SK-N-SH treated with all-trans-retinoic acid at 6 μM for 48 hours (cell line): ENCODE results near the gene RSF1.

Experiments
- ATAC-seq: fragments of 200-7000 bp; cut with Tn5 transposase; 3 replicates; pipeline ENCODE4 v1.9.1; 2020; ENCODE audit warnings: mild to moderate bottlenecking, moderate library complexity
- ARNTL ChIP-seq: fragments of 450-650 bp; formaldehyde crosslinking; IDR thresholded peaks from 2 replicates; pipeline ENCODE4 v1.5.0; 2020; ENCODE audit warnings: low read depth, mild to moderate bottlenecking, moderate library complexity, borderline replicate concordance
- BACH2 ChIP-seq: fragments of 250-450 bp; sonication (Bioruptor Pico); IDR thresholded peaks from 2 replicates; pipeline ENCODE4 v1.9.0; 2021; ENCODE audit warnings: mild to moderate bottlenecking, borderline replicate concordance
- CSDC2 ChIP-seq: fragments of 250-450 bp; sonication (Bioruptor Pico); IDR thresholded peaks from 2 replicates; pipeline ENCODE4 v1.5.0; 2020; ENCODE audit warnings: mild to moderate bottlenecking, moderate library complexity
- ESRRG ChIP-seq: fragments of 250-450 bp; sonication (Bioruptor Pico); IDR thresholded peaks from 2 replicates; pipeline ENCODE4 v1.6.1; 2021; ENCODE audit warnings: mild to moderate bottlenecking
- GLIS3 ChIP-seq: fragments of 250-450 bp; sonication (Bioruptor Pico); IDR thresholded peaks from 2 replicates; pipeline ENCODE4 v1.5.0; 2020; ENCODE audit warnings: mild to moderate bottlenecking, moderate library complexity
- ISL1 ChIP-seq: fragments of 250-450 bp; sonication (Bioruptor Pico); IDR thresholded peaks from 2 replicates; pipeline ENCODE4 v2.1.2; 2022; ENCODE audit warnings: mild to moderate bottlenecking, moderate library complexity
- OSR1 ChIP-seq: fragments of 250-450 bp; sonication (Bioruptor Pico); IDR thresholded peaks from 2 replicates; pipeline ENCODE4 v1.8.0; 2022; ENCODE audit warnings: moderate library complexity, mild to moderate bottlenecking, inconsistent platforms
- PPARA ChIP-seq: fragments of 250-450 bp; sonication (Bioruptor Pico); IDR thresholded peaks from 2 replicates; pipeline ENCODE4 v1.5.0; 2020; ENCODE audit warnings: mild to moderate bottlenecking, borderline replicate concordance
- RARB ChIP-seq: fragments of 250-450 bp; sonication (Bioruptor Pico); IDR thresholded peaks from 2 replicates; pipeline ENCODE4 v1.8.0; 2021; ENCODE audit warnings: mild to moderate bottlenecking, moderate library complexity
- SNAI2 ChIP-seq: fragments of 250-450 bp; sonication (Bioruptor Pico); IDR thresholded peaks from 2 replicates; pipeline ENCODE4 v1.5.0; 2020; ENCODE audit warnings: mild to moderate bottlenecking, moderate library complexity
- TCF4 ChIP-seq: fragments of 250-450 bp; sonication (Bioruptor Pico); IDR thresholded peaks from 2 replicates; pipeline ENCODE4 v1.8.0; 2021; ENCODE audit warnings: mild to moderate bottlenecking, moderate library complexity, borderline replicate concordance
- TOX ChIP-seq: fragments of 250-450 bp; sonication (Bioruptor Pico); IDR thresholded peaks from 2 replicates; pipeline ENCODE4 v1.8.0; 2021; ENCODE audit warnings: mild to moderate bottlenecking, moderate library complexity, borderline replicate concordance
- ZC3H10 ChIP-seq: fragments of 250-450 bp; sonication (Bioruptor Pico); IDR thresholded peaks from 2 replicates; pipeline ENCODE4 v1.5.1; 2021; ENCODE audit warnings: mild to moderate bottlenecking, moderate library complexity
- ZFP3 ChIP-seq: fragments of 250-450 bp; sonication (Bioruptor Pico); IDR thresholded peaks from 2 replicates; pipeline ENCODE4 v1.5.0; 2020; ENCODE audit warnings: mild to moderate bottlenecking, moderate library complexity
- ZFP30 ChIP-seq: fragments of 450-650 bp; formaldehyde crosslinking; IDR thresholded peaks from 2 replicates; pipeline ENCODE4 v1.5.0; 2022; ENCODE audit warnings: mild to moderate bottlenecking, moderate library complexity
- ZNF565 ChIP-seq: fragments of 450-650 bp; formaldehyde crosslinking; conservative IDR thresholded peaks from 2 replicates; pipeline ENCODE4 v1.5.0; 2020; ENCODE audit warnings: low read depth, mild to moderate bottlenecking, moderate library complexity
- ZNF70 ChIP-seq: fragments of 450-650 bp; formaldehyde crosslinking; IDR thresholded peaks from 2 replicates; pipeline ENCODE4 v1.5.0; 2020; ENCODE audit warnings: mild to moderate bottlenecking, moderate library complexity
- TF ChIP-seq, protein P1 (sequence below): fragments of 250-450 bp; sonication (Bioruptor Pico); IDR thresholded peaks from 2 replicates; pipeline ENCODE4 v1.8.0; 2020; ENCODE audit warnings: mild to moderate bottlenecking, moderate library complexity, borderline replicate concordance
- TF ChIP-seq, protein P2 (sequence below): fragments of 250-450 bp; sonication (Bioruptor Pico); IDR thresholded peaks from 2 replicates; pipeline ENCODE4 v1.5.1; 2020; ENCODE audit warnings: low read depth, mild to moderate bottlenecking, moderate library complexity
- TF ChIP-seq, protein P3 (sequence below): fragments of 250-450 bp; sonication (Bioruptor Pico); IDR thresholded peaks from 2 replicates; pipeline ENCODE4 v1.5.1; 2021; ENCODE audit warnings: mild to moderate bottlenecking, moderate library complexity
- TF ChIP-seq, protein P4 (sequence below): fragments of 250-450 bp; sonication (Bioruptor Pico); IDR thresholded peaks from 2 replicates; pipeline ENCODE4 v1.8.0; 2021; ENCODE audit warnings: low read depth, mild to moderate bottlenecking, moderate library complexity, borderline replicate concordance
- TF ChIP-seq, protein P5 (sequence below): fragments of 250-450 bp; sonication (Bioruptor Pico); IDR thresholded peaks from 2 replicates; pipeline ENCODE4 v1.5.0; 2020; ENCODE audit warnings: mild to moderate bottlenecking, moderate library complexity

The RSF1 gene

DNA sequence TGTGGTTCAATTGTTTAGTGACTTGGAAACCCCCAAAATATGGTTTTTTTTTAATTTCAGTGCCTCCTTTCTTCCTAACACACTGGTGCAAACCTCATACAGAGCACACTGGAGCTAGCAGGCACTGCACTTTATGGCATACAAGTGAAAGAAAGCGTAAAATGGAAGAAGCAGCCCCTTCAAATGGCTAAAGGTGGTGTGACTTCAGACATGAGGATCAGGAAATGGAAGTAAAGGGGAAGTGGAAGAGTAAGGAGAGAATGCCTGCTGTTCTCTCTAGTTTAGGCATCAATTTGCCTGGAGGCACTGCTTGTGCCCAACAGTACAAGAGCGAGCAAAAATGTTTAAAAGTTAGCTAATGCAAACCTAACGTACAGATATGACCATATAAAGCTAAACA, 5.7 kb downstream of the RSF1 start:
- TF ChIP-seq ZFP30, result peak; percentile 38; the same call in 1 of the 2 replicates
- TF ChIP-seq, protein P1, sequence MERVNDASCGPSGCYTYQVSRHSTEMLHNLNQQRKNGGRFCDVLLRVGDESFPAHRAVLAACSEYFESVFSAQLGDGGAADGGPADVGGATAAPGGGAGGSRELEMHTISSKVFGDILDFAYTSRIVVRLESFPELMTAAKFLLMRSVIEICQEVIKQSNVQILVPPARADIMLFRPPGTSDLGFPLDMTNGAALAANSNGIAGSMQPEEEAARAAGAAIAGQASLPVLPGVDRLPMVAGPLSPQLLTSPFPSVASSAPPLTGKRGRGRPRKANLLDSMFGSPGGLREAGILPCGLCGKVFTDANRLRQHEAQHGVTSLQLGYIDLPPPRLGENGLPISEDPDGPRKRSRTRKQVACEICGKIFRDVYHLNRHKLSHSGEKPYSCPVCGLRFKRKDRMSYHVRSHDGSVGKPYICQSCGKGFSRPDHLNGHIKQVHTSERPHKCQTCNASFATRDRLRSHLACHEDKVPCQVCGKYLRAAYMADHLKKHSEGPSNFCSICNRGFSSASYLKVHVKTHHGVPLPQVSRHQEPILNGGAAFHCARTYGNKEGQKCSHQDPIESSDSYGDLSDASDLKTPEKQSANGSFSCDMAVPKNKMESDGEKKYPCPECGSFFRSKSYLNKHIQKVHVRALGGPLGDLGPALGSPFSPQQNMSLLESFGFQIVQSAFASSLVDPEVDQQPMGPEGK (CRISPR knock-in tag), result no peak
- ATAC-seq, result no peak

DNA sequence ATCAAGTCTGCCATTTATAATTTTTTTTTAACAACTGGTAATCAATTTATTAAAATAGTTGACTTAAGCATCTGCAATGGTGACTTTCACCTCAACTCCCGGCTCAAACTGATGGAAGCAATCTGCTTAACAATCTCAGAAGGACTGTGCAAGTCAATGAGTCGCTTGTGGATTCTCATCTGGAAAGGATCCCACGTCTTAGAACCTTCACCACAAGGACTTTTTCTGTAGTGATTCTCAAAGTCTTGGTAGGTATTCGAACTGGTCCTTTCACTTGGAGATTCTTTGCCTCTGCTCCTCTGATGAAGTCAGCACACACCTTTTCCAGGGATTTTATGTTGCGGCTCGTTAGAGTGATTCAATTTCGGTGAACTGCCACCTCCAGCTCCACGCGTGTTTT, 7.3 kb downstream of the RSF1 start:
- TF ChIP-seq TOX (CRISPR knock-in tag), result no peak
- TF ChIP-seq SNAI2, result no peak
- TF ChIP-seq ZNF565 (CRISPR knock-in tag), result no peak
- TF ChIP-seq ZC3H10 (CRISPR knock-in tag), result no peak
- no peak for TF ChIP-seq ESRRG (CRISPR knock-in tag)
- no peak for TF ChIP-seq ARNTL (CRISPR knock-in tag)
- no peak for TF ChIP-seq ZNF70
- no peak for TF ChIP-seq ISL1 (CRISPR knock-in tag)
- TF ChIP-seq, protein P2, sequence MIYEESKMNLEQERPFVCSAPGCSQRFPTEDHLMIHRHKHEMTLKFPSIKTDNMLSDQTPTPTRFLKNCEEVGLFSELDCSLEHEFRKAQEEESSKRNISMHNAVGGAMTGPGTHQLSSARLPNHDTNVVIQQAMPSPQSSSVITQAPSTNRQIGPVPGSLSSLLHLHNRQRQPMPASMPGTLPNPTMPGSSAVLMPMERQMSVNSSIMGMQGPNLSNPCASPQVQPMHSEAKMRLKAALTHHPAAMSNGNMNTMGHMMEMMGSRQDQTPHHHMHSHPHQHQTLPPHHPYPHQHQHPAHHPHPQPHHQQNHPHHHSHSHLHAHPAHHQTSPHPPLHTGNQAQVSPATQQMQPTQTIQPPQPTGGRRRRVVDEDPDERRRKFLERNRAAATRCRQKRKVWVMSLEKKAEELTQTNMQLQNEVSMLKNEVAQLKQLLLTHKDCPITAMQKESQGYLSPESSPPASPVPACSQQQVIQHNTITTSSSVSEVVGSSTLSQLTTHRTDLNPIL (CRISPR knock-in tag), result no peak
- TF ChIP-seq, protein P3, sequence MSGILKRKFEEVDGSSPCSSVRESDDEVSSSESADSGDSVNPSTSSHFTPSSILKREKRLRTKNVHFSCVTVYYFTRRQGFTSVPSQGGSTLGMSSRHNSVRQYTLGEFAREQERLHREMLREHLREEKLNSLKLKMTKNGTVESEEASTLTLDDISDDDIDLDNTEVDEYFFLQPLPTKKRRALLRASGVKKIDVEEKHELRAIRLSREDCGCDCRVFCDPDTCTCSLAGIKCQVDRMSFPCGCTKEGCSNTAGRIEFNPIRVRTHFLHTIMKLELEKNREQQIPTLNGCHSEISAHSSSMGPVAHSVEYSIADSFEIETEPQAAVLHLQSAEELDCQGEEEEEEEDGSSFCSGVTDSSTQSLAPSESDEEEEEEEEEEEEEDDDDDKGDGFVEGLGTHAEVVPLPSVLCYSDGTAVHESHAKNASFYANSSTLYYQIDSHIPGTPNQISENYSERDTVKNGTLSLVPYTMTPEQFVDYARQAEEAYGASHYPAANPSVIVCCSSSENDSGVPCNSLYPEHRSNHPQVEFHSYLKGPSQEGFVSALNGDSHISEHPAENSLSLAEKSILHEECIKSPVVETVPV (CRISPR knock-in tag), result no peak
- no peak for TF ChIP-seq RARB
- TF ChIP-seq, protein P4, sequence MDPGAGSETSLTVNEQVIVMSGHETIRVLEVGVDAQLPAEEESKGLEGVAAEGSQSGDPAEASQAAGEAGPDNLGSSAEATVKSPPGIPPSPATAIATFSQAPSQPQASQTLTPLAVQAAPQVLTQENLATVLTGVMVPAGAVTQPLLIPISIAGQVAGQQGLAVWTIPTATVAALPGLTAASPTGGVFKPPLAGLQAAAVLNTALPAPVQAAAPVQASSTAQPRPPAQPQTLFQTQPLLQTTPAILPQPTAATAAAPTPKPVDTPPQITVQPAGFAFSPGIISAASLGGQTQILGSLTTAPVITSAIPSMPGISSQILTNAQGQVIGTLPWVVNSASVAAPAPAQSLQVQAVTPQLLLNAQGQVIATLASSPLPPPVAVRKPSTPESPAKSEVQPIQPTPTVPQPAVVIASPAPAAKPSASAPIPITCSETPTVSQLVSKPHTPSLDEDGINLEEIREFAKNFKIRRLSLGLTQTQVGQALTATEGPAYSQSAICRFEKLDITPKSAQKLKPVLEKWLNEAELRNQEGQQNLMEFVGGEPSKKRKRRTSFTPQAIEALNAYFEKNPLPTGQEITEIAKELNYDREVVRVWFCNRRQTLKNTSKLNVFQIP (CRISPR knock-in tag), result no peak
- TF ChIP-seq OSR1, result no peak
- no peak for TF ChIP-seq GLIS3 (CRISPR knock-in tag)
- TF ChIP-seq, protein P5, sequence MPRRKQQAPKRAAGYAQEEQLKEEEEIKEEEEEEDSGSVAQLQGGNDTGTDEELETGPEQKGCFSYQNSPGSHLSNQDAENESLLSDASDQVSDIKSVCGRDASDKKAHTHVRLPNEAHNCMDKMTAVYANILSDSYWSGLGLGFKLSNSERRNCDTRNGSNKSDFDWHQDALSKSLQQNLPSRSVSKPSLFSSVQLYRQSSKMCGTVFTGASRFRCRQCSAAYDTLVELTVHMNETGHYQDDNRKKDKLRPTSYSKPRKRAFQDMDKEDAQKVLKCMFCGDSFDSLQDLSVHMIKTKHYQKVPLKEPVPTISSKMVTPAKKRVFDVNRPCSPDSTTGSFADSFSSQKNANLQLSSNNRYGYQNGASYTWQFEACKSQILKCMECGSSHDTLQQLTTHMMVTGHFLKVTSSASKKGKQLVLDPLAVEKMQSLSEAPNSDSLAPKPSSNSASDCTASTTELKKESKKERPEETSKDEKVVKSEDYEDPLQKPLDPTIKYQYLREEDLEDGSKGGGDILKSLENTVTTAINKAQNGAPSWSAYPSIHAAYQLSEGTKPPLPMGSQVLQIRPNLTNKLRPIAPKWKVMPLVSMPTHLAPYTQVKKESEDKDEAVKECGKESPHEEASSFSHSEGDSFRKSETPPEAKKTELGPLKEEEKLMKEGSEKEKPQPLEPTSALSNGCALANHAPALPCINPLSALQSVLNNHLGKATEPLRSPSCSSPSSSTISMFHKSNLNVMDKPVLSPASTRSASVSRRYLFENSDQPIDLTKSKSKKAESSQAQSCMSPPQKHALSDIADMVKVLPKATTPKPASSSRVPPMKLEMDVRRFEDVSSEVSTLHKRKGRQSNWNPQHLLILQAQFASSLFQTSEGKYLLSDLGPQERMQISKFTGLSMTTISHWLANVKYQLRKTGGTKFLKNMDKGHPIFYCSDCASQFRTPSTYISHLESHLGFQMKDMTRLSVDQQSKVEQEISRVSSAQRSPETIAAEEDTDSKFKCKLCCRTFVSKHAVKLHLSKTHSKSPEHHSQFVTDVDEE (CRISPR knock-in tag), result no peak
- TF ChIP-seq ZFP30, result no peak
- TF ChIP-seq, all 23 proteins: peak for 0
- ATAC-seq, result no peak

DNA sequence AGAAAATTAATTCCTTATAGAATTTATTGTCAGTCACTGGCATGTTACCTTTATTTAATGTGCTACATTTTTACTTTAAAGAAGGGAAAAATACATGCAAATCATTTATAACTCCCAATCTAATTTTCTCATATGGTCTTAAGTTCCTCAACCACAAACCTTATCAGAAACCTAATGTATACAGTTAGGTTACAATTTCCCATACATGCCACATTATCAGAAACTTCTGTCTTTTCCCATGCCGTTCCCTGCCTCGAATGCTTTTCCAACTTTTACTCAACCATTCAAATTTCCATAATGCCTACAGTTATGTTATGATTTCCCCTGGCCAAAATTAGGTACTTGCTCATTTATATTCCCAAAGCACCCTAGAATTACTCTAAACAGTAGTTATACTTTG, 13.5 kb downstream of the RSF1 start:
- TF ChIP-seq SNAI2, result no peak
- no peak for ATAC-seq

DNA sequence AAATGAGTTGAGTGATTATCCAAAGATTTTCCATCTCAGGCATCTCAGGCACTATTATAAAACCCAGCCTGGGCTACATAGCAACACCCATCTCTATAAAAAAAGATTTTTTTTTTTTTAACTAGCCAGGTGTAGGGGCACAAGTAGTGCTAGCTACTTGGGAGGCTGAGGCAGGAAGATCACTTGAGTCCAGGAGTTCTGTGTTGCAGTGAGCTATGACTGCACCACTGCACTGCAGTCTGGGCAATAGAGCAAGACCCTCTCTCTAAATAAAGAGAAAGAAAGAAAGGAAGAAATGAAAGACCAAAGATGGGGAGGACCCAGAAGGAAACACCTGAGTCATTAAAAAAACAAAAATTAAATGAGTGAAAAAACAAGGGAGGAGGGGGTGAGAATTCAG, 14.1 kb downstream of the RSF1 start:
- no peak for ATAC-seq
- TF ChIP-seq SNAI2, result no peak
- no peak for TF ChIP-seq TOX (CRISPR knock-in tag)
- no peak for TF ChIP-seq OSR1
- TF ChIP-seq, protein P4 (CRISPR knock-in tag), result no peak
- no peak for TF ChIP-seq ZNF70
- no peak for TF ChIP-seq CSDC2 (CRISPR knock-in tag)
- TF ChIP-seq GLIS3 (CRISPR knock-in tag), result no peak
- TF ChIP-seq PPARA (CRISPR knock-in tag), result no peak
- no peak for TF ChIP-seq ZFP3
- TF ChIP-seq BACH2 (CRISPR knock-in tag), result no peak
- no peak for TF ChIP-seq TCF4 (CRISPR knock-in tag)
- TF ChIP-seq ISL1 (CRISPR knock-in tag), result no peak
- TF ChIP-seq ZC3H10 (CRISPR knock-in tag), result no peak
- no peak for TF ChIP-seq ZFP30
- TF ChIP-seq, all 23 proteins: peak for 0
